ENCODE results near the gene SMURF1.

- TF ChIP-seq CTCF (IDR thresholded peaks at IDR 0.05): no peak
- no peak for TF ChIP-seq POLR2A (IDR thresholded peaks at IDR 0.05)
Observed at GRCh38 chr7:99034932-99035722, 108.8 kb downstream of the SMURF1 start.

Data from body of pancreas (tissue), 4 donors.